Liver (tissue), 9 donors: ENCODE results near the gene MPP3. TPM values are rescaled to one million over a fixed set of nuclear protein-coding genes. Genes with fewer than 3 reads are reported as not detected.

Experiments
- DNase-seq: peaks from one replicate; pipeline ENCODE4 v3.0.0-alpha.2; 2017; ENCODE audit warnings: low spot score
- H3K27ac ChIP-seq, 2 donors: one replicate each; pipeline ENCODE4 v1.7.0; 2013; ENCODE audit warnings: inconsistent platforms in 2 of 2, low read length in 2 of 2, control low read depth in 1 of 2, low read depth in 1 of 2, mild to moderate bottlenecking in 1 of 2
- H3K27me3 ChIP-seq, 4 donors: one replicate each; pipeline versions ENCODE4 v1.6.1 to v1.7.0; 2013; ENCODE audit warnings: low read length in 3 of 4, inconsistent platforms in 1 of 4, mild to moderate bottlenecking in 1 of 4, moderate library complexity in 1 of 4; ENCODE audit not compliant: control insufficient read depth in 4 of 4, insufficient read depth in 4 of 4
- H3K36me3 ChIP-seq, 4 donors: one replicate each; pipeline versions ENCODE4 v1.6.1 to v1.7.0; 2013; ENCODE audit warnings: low read length in 3 of 4, mild to moderate bottlenecking in 3 of 4, low read depth in 1 of 4, moderate library complexity in 1 of 4; ENCODE audit not compliant: control insufficient read depth in 4 of 4, insufficient read depth in 3 of 4
- H3K4me1 ChIP-seq, 4 donors: one replicate each; pipeline versions ENCODE4 v1.6.1 to v1.7.0; 2013; ENCODE audit warnings: low read length in 3 of 4, mild to moderate bottlenecking in 3 of 4, moderate library complexity in 1 of 4; ENCODE audit not compliant: control insufficient read depth in 4 of 4, insufficient read depth in 4 of 4
- H3K4me3 ChIP-seq, 3 donors: one replicate each; pipeline versions ENCODE4 v1.6.1 to v1.7.0; 2013; ENCODE audit warnings: low read length in 3 of 3, control low read depth in 1 of 3, low read depth in 1 of 3, mild to moderate bottlenecking in 1 of 3
- H3K9ac ChIP-seq, 2 donors: one replicate each; pipeline ENCODE4 v1.7.0; 2013; ENCODE audit warnings: low read length in 2 of 2, mild to moderate bottlenecking in 2 of 2, moderate library complexity in 2 of 2, control low read depth in 1 of 2, low read depth in 1 of 2
- H3K9me3 ChIP-seq, 4 donors: one replicate each; pipeline versions ENCODE4 v1.6.1 to v1.7.0; 2013; ENCODE audit warnings: low read length in 3 of 4; ENCODE audit not compliant: control insufficient read depth in 4 of 4
- FOXA1 ChIP-seq: IDR thresholded peaks from 2 replicates; pipeline ENCODE4 v1.6.1; 2016; ENCODE audit warnings: antibody characterized with exemption
- FOXA2 ChIP-seq: IDR thresholded peaks from 2 replicates; pipeline ENCODE4 v1.6.1; 2016; ENCODE audit warnings: antibody characterized with exemption
- GABPA ChIP-seq, 2 donors: IDR thresholded peaks in 1 of 2; conservative IDR thresholded peaks in 1 of 2; 2 replicates each; pipeline ENCODE4 v1.6.1; 2016; ENCODE audit warnings: antibody characterized with exemption in 2 of 2, mild to moderate bottlenecking in 1 of 2, moderate library complexity in 1 of 2
- HNF4A ChIP-seq, 2 donors: conservative IDR thresholded peaks; 2 replicates each; pipeline ENCODE4 v1.6.1; 2016; ENCODE audit warnings: antibody characterized with exemption in 2 of 2, mild to moderate bottlenecking in 2 of 2
- HNF4G ChIP-seq: IDR thresholded peaks from 2 replicates; pipeline ENCODE4 v1.6.1; 2016; ENCODE audit warnings: antibody characterized with exemption
- NR2F2 ChIP-seq: IDR thresholded peaks from 2 replicates; pipeline ENCODE4 v1.6.1; 2016; ENCODE audit warnings: antibody characterized with exemption
- RXRA ChIP-seq, 2 donors: IDR thresholded peaks; 2 replicates each; pipeline ENCODE4 v1.6.1; 2017 to 2018; ENCODE audit warnings: antibody characterized with exemption in 2 of 2, mild to moderate bottlenecking in 1 of 2
- SP1 ChIP-seq: IDR thresholded peaks from 2 replicates; pipeline ENCODE4 v1.6.1; 2018; ENCODE audit warnings: antibody characterized with exemption, mild to moderate bottlenecking
- TAF1 ChIP-seq: conservative IDR thresholded peaks from 2 replicates; pipeline ENCODE4 v1.6.1; 2016; ENCODE audit warnings: antibody characterized with exemption, mild to moderate bottlenecking
- WGBS: extraction: QIAGEN DNeasy Blood & Tissue Kit; methylation state at CpG from one replicate; pipeline ENCODE4 v1.1.7; 2013; 5-methylcytosine and 5-hydroxymethylcytosine counted together
- polyA plus RNA-seq, 2 donors: library from polyadenylated mRNA; stranded (reverse) in 1 of 2; unstranded in 1 of 2; fragments of 200-250 nt in 1 of 2; fragments of >200 nt in 1 of 2; fragmentation: Nextera tagmentation in 1 of 2; extraction: Ambion mirVana in 1 of 2; gene quantifications; one replicate each; pipeline versions ENCODE4 v1.2.1 to v1.2.3, GENCODE V29; 2013 to 2015
- total RNA-seq, 2 donors: library from RNA; depleted of rRNA; stranded (reverse); fragments of >200 nt; gene quantifications; one replicate each; pipeline ENCODE4 v1.2.3, GENCODE V29; 2014
- TF ChIP-seq, protein P1 (sequence below): IDR thresholded peaks from 2 replicates; pipeline ENCODE4 v1.6.1; 2016; ENCODE audit warnings: antibody characterized with exemption, mild to moderate bottlenecking
- TF ChIP-seq, protein P2 (sequence below): IDR thresholded peaks from 2 replicates; pipeline ENCODE4 v1.6.1; 2016; ENCODE audit warnings: antibody characterized with exemption
- TF ChIP-seq, protein P3 (sequence below): IDR thresholded peaks from 2 replicates; pipeline ENCODE4 v1.6.1; 2016; ENCODE audit warnings: antibody characterized with exemption
- TF ChIP-seq, protein P4 (sequence below): IDR thresholded peaks from 2 replicates; pipeline ENCODE4 v1.6.1; 2016; ENCODE audit warnings: antibody characterized with exemption
- TF ChIP-seq, protein P5 (sequence below): fragments of 150-350 bp; IDR thresholded peaks from 2 replicates; pipeline ENCODE4 v1.5.1; 2017; ENCODE audit warnings: improper control_type of control experiment, low read depth, low read length; ENCODE audit not compliant: missing input control
- donor health status: healthy.
- donor health status: healthy.
- donor health status: healthy.
- donor health status: healthy.
- donor health status: healthy.

The MPP3 gene
- total and polyA plus RNA-seq, 4 donors = 0.23 to 1.3 (median 0.72) TPM

DNA sequence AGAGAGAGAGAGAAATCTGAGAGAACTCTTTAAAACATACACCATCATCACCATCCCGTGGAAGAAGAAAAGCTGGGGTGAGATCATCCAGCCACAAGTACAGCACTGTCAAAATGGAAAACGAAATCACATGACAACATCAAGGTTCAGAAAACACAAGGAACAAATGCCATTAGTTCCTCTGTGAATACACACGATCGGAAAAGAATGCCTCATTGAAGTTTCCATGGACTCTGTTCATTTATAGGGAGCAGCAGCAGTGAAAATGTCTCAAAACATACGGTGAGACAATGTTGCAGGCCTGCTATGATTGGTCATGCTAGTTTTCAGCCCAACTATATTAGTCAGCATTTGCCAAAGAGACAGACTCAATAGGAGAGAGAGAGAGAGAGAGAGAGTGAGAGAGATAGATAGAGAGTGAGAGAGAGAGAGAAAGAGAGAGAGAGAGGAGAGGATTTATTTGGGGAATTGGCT, 48.3 kb downstream of the MPP3 start:
- 90% methylated on average over 5 of the region's 5 CpGs for whole genome bisulfite sequencing
- TF ChIP-seq TAF1 (no peak), HNF4G (no peak), GABPA (IDR thresholded peaks at IDR 0.05 in 1 of 2, conservative IDR thresholded peaks at IDR 0.05 in 1 of 2) (no peak), NR2F2 (no peak), FOXA2 (no peak), HNF4A (conservative IDR thresholded peaks at IDR 0.05) (no peak)
- TF ChIP-seq, protein P1, sequence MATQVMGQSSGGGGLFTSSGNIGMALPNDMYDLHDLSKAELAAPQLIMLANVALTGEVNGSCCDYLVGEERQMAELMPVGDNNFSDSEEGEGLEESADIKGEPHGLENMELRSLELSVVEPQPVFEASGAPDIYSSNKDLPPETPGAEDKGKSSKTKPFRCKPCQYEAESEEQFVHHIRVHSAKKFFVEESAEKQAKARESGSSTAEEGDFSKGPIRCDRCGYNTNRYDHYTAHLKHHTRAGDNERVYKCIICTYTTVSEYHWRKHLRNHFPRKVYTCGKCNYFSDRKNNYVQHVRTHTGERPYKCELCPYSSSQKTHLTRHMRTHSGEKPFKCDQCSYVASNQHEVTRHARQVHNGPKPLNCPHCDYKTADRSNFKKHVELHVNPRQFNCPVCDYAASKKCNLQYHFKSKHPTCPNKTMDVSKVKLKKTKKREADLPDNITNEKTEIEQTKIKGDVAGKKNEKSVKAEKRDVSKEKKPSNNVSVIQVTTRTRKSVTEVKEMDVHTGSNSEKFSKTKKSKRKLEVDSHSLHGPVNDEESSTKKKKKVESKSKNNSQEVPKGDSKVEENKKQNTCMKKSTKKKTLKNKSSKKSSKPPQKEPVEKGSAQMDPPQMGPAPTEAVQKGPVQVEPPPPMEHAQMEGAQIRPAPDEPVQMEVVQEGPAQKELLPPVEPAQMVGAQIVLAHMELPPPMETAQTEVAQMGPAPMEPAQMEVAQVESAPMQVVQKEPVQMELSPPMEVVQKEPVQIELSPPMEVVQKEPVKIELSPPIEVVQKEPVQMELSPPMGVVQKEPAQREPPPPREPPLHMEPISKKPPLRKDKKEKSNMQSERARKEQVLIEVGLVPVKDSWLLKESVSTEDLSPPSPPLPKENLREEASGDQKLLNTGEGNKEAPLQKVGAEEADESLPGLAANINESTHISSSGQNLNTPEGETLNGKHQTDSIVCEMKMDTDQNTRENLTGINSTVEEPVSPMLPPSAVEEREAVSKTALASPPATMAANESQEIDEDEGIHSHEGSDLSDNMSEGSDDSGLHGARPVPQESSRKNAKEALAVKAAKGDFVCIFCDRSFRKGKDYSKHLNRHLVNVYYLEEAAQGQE = no peak
- TF ChIP-seq, protein P2, sequence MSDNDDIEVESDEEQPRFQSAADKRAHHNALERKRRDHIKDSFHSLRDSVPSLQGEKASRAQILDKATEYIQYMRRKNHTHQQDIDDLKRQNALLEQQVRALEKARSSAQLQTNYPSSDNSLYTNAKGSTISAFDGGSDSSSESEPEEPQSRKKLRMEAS = no peak
- TF ChIP-seq, protein P3, sequence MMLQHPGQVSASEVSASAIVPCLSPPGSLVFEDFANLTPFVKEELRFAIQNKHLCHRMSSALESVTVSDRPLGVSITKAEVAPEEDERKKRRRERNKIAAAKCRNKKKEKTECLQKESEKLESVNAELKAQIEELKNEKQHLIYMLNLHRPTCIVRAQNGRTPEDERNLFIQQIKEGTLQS = no peak
- TF ChIP-seq, protein P4, sequence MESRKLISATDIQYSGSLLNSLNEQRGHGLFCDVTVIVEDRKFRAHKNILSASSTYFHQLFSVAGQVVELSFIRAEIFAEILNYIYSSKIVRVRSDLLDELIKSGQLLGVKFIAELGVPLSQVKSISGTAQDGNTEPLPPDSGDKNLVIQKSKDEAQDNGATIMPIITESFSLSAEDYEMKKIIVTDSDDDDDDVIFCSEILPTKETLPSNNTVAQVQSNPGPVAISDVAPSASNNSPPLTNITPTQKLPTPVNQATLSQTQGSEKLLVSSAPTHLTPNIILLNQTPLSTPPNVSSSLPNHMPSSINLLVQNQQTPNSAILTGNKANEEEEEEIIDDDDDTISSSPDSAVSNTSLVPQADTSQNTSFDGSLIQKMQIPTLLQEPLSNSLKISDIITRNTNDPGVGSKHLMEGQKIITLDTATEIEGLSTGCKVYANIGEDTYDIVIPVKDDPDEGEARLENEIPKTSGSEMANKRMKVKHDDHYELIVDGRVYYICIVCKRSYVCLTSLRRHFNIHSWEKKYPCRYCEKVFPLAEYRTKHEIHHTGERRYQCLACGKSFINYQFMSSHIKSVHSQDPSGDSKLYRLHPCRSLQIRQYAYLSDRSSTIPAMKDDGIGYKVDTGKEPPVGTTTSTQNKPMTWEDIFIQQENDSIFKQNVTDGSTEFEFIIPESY = no peak
- TF ChIP-seq, protein P5, sequence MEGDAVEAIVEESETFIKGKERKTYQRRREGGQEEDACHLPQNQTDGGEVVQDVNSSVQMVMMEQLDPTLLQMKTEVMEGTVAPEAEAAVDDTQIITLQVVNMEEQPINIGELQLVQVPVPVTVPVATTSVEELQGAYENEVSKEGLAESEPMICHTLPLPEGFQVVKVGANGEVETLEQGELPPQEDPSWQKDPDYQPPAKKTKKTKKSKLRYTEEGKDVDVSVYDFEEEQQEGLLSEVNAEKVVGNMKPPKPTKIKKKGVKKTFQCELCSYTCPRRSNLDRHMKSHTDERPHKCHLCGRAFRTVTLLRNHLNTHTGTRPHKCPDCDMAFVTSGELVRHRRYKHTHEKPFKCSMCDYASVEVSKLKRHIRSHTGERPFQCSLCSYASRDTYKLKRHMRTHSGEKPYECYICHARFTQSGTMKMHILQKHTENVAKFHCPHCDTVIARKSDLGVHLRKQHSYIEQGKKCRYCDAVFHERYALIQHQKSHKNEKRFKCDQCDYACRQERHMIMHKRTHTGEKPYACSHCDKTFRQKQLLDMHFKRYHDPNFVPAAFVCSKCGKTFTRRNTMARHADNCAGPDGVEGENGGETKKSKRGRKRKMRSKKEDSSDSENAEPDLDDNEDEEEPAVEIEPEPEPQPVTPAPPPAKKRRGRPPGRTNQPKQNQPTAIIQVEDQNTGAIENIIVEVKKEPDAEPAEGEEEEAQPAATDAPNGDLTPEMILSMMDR = no peak
- DNase-seq = no peak
- H3K36me3 ChIP-seq = no peaks in the 10 kb centered on the region
- no peaks in the 10 kb centered on the region for H3K27me3 ChIP-seq
- H3K4me1 ChIP-seq = peaks cover 0 to 9% (median 7%) of the 10 kb centered on the region in 4 donors
- H3K9me3 ChIP-seq = no peaks in the 10 kb centered on the region
- no peak overlapping the region for H3K4me3 ChIP-seq
- H3K27ac ChIP-seq = no peak overlapping the region
- no peak overlapping the region for H3K9ac ChIP-seq

DNA sequence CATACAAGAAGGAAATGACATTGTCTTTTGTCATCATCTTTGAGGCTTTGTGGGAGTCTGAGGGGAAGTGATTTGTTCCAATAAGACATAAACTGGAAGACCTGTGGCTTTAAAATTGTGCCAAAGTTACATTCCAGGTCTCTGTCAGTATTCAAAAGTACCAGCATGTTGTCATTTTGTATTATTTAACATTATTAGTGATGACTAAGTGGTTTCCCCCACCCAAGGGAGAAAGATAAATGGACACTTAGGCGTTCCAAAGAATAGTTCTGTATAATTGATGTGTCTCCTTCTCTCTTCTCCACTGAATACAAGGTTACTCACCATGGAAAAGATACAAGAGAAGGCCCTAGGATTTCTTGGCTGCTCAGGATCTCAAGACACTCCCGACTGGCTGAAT, 48.9 kb downstream of the MPP3 start:
- Histone ChIP-seq H3K9me3 (no peaks in the 10 kb centered on the region), H3K4me3 (no peak overlapping the region), H3K4me1 (peaks cover 2 to 15% (median 11%) of the 10 kb centered on the region in 4 donors), H3K9ac (no peak overlapping the region), H3K36me3 (no peaks in the 10 kb centered on the region), H3K27ac (no peak overlapping the region), H3K27me3 (no peaks in the 10 kb centered on the region)
- no peak for DNase-seq
- WGBS = 87% methylated on average over 2 of the region's 2 CpGs
- TF ChIP-seq, protein P2 = no peak
- TF ChIP-seq GABPA (IDR thresholded peaks at IDR 0.05 in 1 of 2, conservative IDR thresholded peaks at IDR 0.05 in 1 of 2) (no peak), RXRA (IDR thresholded peaks at IDR 0.05) (no peak), SP1 (no peak), FOXA1 (no peak), HNF4G (no peak), HNF4A (conservative IDR thresholded peaks at IDR 0.05) (no peak), FOXA2 (no peak)
- TF ChIP-seq, protein P5 = no peak
- TF ChIP-seq, protein P3 = no peak
- TF ChIP-seq, protein P4 = no peak
